SU-DHL-6 (cell line): Measurements from ENCODE around the gene TENM4.

Experiments
- H2AFZ ChIP-seq: fragments of 200-600 bp; sonication (generic); 2 replicates; pipeline ENCODE4 v1.6.1; 2014; ENCODE audit warnings: low read depth, mild to moderate bottlenecking, moderate library complexity, mixed read lengths, antibody characterized with exemption, low read length; ENCODE audit not compliant: severe bottlenecking
- H3F3A ChIP-seq: fragments of 200-600 bp; shearing (Covaris generic); 2 replicates; pipeline ENCODE4 v1.6.0; 2016; ENCODE audit warnings: antibody characterized with exemption, mild to moderate bottlenecking; ENCODE audit not compliant: insufficient read depth
- H3K27ac ChIP-seq: fragments of 200-600 bp; sonication (generic); 2 replicates; pipeline ENCODE4 v1.5.1; 2016; ENCODE audit warnings: low read depth, mild to moderate bottlenecking, low read length, moderate library complexity, mixed read lengths
- H3K27me3 ChIP-seq: fragments of 200-600 bp; sonication (generic), shearing (Covaris generic); 2 replicates; pipeline ENCODE4 v1.6.0; 2014; ENCODE audit warnings: mild to moderate bottlenecking, low read length
- H3K36me3 ChIP-seq: fragments of 200-600 bp; sonication (generic); 2 replicates; pipeline ENCODE4 v1.6.1; 2014; ENCODE audit warnings: mild to moderate bottlenecking, low read length, mixed read lengths
- H3K4me2 ChIP-seq: fragments of 300-600, 200-600 bp; shearing (Covaris generic), sonication (generic); 2 replicates; pipeline ENCODE4 v1.6.0; 2014; ENCODE audit warnings: low read length, low read depth, mild to moderate bottlenecking; ENCODE audit not compliant: poor library complexity, severe bottlenecking
- H3K4me3 ChIP-seq: fragments of 200-600 bp; sonication (generic); 2 replicates; pipeline ENCODE4 v1.5.1; 2014; ENCODE audit warnings: antibody characterized with exemption, low read length, mild to moderate bottlenecking, mixed read lengths; ENCODE audit not compliant: insufficient read depth, poor library complexity, severe bottlenecking
- H3K79me2 ChIP-seq: fragments of 200-600 bp; sonication (generic); 2 replicates; pipeline ENCODE4 v1.6.1; 2014; ENCODE audit warnings: mild to moderate bottlenecking, low read length, moderate library complexity; ENCODE audit not compliant: insufficient read depth
- H3K9ac ChIP-seq: fragments of 200-600 bp; sonication (generic); 2 replicates; pipeline ENCODE4 v1.7.0; 2014; ENCODE audit warnings: mild to moderate bottlenecking, low read length
- H3K9me2 ChIP-seq: fragments of 200-600 bp; sonication (generic); replicated peaks from 2 replicates; pipeline ENCODE4 v1.6.1; 2014; ENCODE audit warnings: low read length; ENCODE audit not compliant: insufficient read depth
- H3K9me3 ChIP-seq: fragments of 200-600 bp; sonication (generic); 2 replicates; pipeline ENCODE4 v1.6.1; 2014; ENCODE audit warnings: low read length, mixed read lengths; ENCODE audit not compliant: insufficient read depth
- H4K20me1 ChIP-seq: fragments of 200-600 bp; sonication (generic); 2 replicates; pipeline ENCODE4 v1.6.1; 2014; ENCODE audit warnings: low read depth, mild to moderate bottlenecking, antibody characterized with exemption, low read length, moderate library complexity, mixed read lengths
- CTCF ChIP-seq: fragments of 200-600 bp; sonication (generic); IDR thresholded peaks from one replicate; pipeline ENCODE4 v1.5.1; 2017; ENCODE audit warnings: antibody characterized with exemption, mild to moderate bottlenecking, low read length, moderate library complexity; ENCODE audit not compliant: insufficient read depth, poor library complexity, severe bottlenecking
- EZH2phosphoT487 ChIP-seq: fragments of 200-600 bp; sonication (generic), shearing (Covaris generic); conservative IDR thresholded peaks from 2 replicates; pipeline ENCODE4 v1.6.1; 2018; ENCODE audit warnings: mild to moderate bottlenecking, antibody characterized with exemption, low read length, moderate library complexity, mixed read lengths

The TENM4 gene

GRCh38 chr11:78941226-78941851 lies 499.5 kb downstream of the TENM4 start:
- Histone ChIP-seq H3K9me3 (no peaks in the 10 kb centered on the region), H4K20me1 (no peaks in the 10 kb centered on the region), H3K4me3 (no peak overlapping the region), H3K36me3 (no peaks in the 10 kb centered on the region), H3K9ac (no peak overlapping the region), H3K79me2 (no peaks in the 10 kb centered on the region), H3K9me2 (no peaks in the 10 kb centered on the region), H3F3A (no peaks in the 10 kb centered on the region), H3K27me3 (no peaks in the 10 kb centered on the region; the same call in 1 of the 2 replicates), H3K27ac (no peak overlapping the region), H3K4me2 (no peak overlapping the region), H2AFZ (no peak overlapping the region)
- TF ChIP-seq EZH2phosphoT487 (no peak), CTCF (no peak)

- Histone ChIP-seq H3K9ac (no peak overlapping the region), H3K9me3 (no peaks in the 10 kb centered on the region), H3K36me3 (no peaks in the 10 kb centered on the region), H4K20me1 (no peaks in the 10 kb centered on the region), H3K4me3 (no peak overlapping the region), H3K4me2 (no peak overlapping the region), H3K79me2 (no peaks in the 10 kb centered on the region), H2AFZ (no peak overlapping the region), H3K27ac (no peak overlapping the region), H3F3A (no peaks in the 10 kb centered on the region), H3K9me2 (no peaks in the 10 kb centered on the region), H3K27me3 (no peaks in the 10 kb centered on the region; the same call in 1 of the 2 replicates)
- TF ChIP-seq EZH2phosphoT487 (no peak), CTCF (no peak)
Measured at GRCh38 chr11:78940500-78941225, 500.2 kb downstream of the TENM4 start.

DNA sequence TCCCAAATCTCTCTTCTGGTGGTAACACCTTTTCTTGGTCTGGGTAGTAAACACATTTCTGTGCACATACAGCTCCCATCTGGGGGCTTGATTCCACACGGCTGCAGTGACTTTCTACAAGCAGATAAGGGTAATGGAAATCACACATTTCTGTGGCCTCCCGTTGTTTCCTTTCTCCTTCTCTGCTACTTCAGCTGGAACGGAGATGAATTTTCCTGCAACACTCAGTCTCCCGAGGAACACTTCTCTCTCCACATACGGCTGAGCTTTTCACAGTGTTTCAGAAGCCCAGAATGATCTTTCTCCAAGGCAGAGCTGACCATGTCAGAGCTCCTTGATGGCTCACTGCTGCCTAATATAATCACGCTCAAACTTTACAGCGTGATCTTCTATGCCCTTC lies 501.9 kb downstream of the TENM4 start:
- no peaks in the 10 kb centered on the region for H3K79me2 ChIP-seq
- H3K27me3 ChIP-seq = no peaks in the 10 kb centered on the region; the same call in 1 of the 2 replicates
- H3K9ac ChIP-seq = no peak overlapping the region
- no peak overlapping the region for H2AFZ ChIP-seq
- H3K9me2 ChIP-seq = no peaks in the 10 kb centered on the region
- no peak for TF ChIP-seq EZH2phosphoT487
- no peak for TF ChIP-seq CTCF
- no peaks in the 10 kb centered on the region for H3K36me3 ChIP-seq
- no peak overlapping the region for H3K4me2 ChIP-seq
- no peak overlapping the region for H3K27ac ChIP-seq
- H3K9me3 ChIP-seq = no peaks in the 10 kb centered on the region
- no peaks in the 10 kb centered on the region for H3F3A ChIP-seq
- H3K4me3 ChIP-seq = no peak overlapping the region
- H4K20me1 ChIP-seq = no peaks in the 10 kb centered on the region
